Activated CD8-positive, alpha-beta memory T cell treated with anti-CD3 and anti-CD28 coated beads, Interleukin-2, amount 50 U/mL, for 24 hours (primary cell): ENCODE results near the gene SGCA.

ENCODE experiments used
- DNase-seq: peaks from one replicate; pipeline ENCODE4 v3.0.0-alpha.2; 2020; ENCODE audit errors: extremely low read depth

Gene SGCA

GRCh38 chr17:50194934-50195865 is 29.4 kb downstream of the SGCA start:
- DNase-seq: no peak

GRCh38 chr17:50196036-50196435 is 30.2 kb downstream of the SGCA start:
- no peak for DNase-seq

- DNase-seq: no peak
These were observed 31.0 kb downstream of the SGCA start for GRCh38 chr17:50196826-50197225.

- no peak for DNase-seq
These were observed 32.3 kb downstream of the SGCA start for GRCh38 chr17:50198026-50198669.

GRCh38 chr17:50199211-50199802 is 33.5 kb downstream of the SGCA start:
- no peak for DNase-seq

- peak; percentile 21 for DNase-seq
These were observed 34.1 kb downstream of the SGCA start for GRCh38 chr17:50199803-50200456.

GRCh38 chr17:50200457-50201275 is 34.9 kb downstream of the SGCA start:
- DNase-seq: peak; percentile 54

- DNase-seq: no peak
These were observed 35.6 kb downstream of the SGCA start, which contains the start of gene COL1A1 for GRCh38 chr17:50201276-50201854. Gene COL1A1 (minus strand): TSS chr17:50201631. CDS start chr17:50201513, 118 bp downstream.

- DNase-seq: no peak
These were observed 37.3 kb downstream of the SGCA start for GRCh38 chr17:50203086-50203485.

GRCh38 chr17:50203604-50204345 is 38.0 kb downstream of the SGCA start:
- DNase-seq: no peak

GRCh38 chr17:50204431-50204830 is 38.6 kb downstream of the SGCA start:
- DNase-seq: no peak

GRCh38 chr17:50205111-50205962 is 39.5 kb downstream of the SGCA start:
- no peak for DNase-seq

- DNase-seq: no peak
These were observed 40.2 kb downstream of the SGCA start for GRCh38 chr17:50205963-50206505.

- DNase-seq: no peak
These were observed 40.9 kb downstream of the SGCA start for GRCh38 chr17:50206604-50207293.

GRCh38 chr17:50207315-50207714 is 41.5 kb downstream of the SGCA start:
- DNase-seq: no peak

- no peak for DNase-seq
These were observed 42.2 kb downstream of the SGCA start for GRCh38 chr17:50207792-50208567.

- no peak for DNase-seq
These were observed 42.8 kb downstream of the SGCA start for GRCh38 chr17:50208611-50209061.
